SK-N-SH (cell line): ENCODE data around the gene NPC1.

Experiments used
- POLR2AphosphoS5 ChIP-seq: IDR thresholded peaks from 2 replicates; pipeline ENCODE4 v1.6.1; 2012; ENCODE audit warnings: low read depth, low read length
- SIN3A ChIP-seq: IDR thresholded peaks from 2 replicates; pipeline ENCODE4 v1.6.1; 2012; ENCODE audit warnings: low read depth, mild to moderate bottlenecking, low read length, moderate library complexity, borderline replicate concordance
- TF ChIP-seq, protein P1 (sequence below): IDR thresholded peaks from 2 replicates; pipeline ENCODE4 v1.4.0; 2012; ENCODE audit warnings: low read depth

DNA sequence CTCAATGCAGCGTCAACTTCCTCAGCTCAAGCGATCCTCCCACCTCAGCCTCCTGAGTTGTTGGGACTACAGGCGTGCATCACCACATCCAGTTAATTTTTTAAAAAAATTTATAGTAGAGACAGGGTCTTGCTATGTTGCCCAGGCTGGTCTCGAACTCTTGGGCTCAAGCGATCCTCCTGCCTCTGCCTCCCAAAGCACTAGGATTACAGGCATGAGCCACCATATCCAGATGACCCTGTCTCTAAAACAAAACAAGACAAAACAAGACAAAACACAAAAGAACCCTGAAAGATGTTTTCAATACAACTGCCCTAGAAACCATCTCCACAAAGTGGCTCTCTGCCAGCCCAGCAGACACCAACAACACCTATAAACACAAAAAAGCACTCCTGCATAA lies 45.0 kb upstream of the NPC1 start:
- TF ChIP-seq, protein P1, sequence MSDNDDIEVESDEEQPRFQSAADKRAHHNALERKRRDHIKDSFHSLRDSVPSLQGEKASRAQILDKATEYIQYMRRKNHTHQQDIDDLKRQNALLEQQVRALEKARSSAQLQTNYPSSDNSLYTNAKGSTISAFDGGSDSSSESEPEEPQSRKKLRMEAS: no peak
- TF ChIP-seq SIN3A: no peak
- TF ChIP-seq POLR2AphosphoS5: no peak
